ENCODE data around the gene CATSPERE. TPM values are rescaled to one million over a fixed set of nuclear protein-coding genes. Genes with fewer than 3 reads are reported as not detected.
"Not testable (repeated sequence)": the region's sequence is repeated elsewhere in the genome, so short reads cannot be mapped to it uniquely, and the experiment has no call there.

The CATSPERE gene
- total and polyA plus RNA-seq, 7 experiments from 2014 or later = 0.24 to 2.2 (median 1.0) TPM

DNA sequence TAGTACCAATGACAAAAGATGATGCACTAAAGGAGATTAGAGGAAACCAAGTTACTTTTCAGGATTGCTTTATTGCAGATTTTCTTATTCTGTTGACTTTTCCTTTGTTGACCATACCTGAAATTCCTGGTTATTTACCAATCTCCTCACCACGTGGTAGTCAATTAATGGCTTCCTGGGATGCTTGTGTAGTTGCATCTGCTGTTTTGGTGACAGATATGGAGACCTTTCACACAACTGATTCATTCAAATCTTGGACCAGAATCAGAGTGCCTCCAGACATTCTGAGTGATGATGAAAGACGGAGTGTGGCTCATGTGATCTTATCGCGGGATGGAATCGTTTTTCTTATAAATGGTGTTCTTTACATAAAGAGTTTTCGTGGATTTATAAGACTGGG, 91.3 kb downstream of the CATSPERE start:
- POLR2A ChIA-PET = no interaction called here
- H3K27ac ChIP-seq (ENCODE audit: low read depth, low read length) = no peak overlapping the region
- Mint-ChIP-seq H3K4me3 (no peak overlapping the region), H3K36me3 (peaks cover 0 to 12% (median 0%) of the 10 kb centered on the region in 5 donors), H3K27ac (no peak overlapping the region), H3K9me3 (peaks cover 0 to 51% (median 17%) of the 10 kb centered on the region in 11 donors), H3K27me3 (no peaks in the 10 kb centered on the region), H3K4me1 (no peaks in the 10 kb centered on the region)
- DNase-seq = no peak
- intact Hi-C loops (cut with micrococcal nuclease) = no loop called here
- no peaks in the 10 kb centered on the region for H3K4me1 ChIP-seq (ENCODE audit: control insufficient read depth in 2 of 2, insufficient read depth in 2 of 2, low read length in 2 of 2)
- no peaks in the 10 kb centered on the region for H3K36me3 ChIP-seq (ENCODE audit: control insufficient read depth in 2 of 3, insufficient read depth in 3 of 3, low read length in 3 of 3)
- no peaks in the 10 kb centered on the region for H3K27me3 ChIP-seq (ENCODE audit: control insufficient read depth in 2 of 2, insufficient read depth in 2 of 2, low read length in 2 of 2)
- CTCF ChIA-PET = no interaction called here
- ATAC-seq = no peak
- H3K9me3 ChIP-seq (ENCODE audit: control insufficient read depth in 2 of 3, low read length in 3 of 3) = no peaks in the 10 kb centered on the region
- no peak overlapping the region for H3K4me3 ChIP-seq (ENCODE audit: low read length)

DNA sequence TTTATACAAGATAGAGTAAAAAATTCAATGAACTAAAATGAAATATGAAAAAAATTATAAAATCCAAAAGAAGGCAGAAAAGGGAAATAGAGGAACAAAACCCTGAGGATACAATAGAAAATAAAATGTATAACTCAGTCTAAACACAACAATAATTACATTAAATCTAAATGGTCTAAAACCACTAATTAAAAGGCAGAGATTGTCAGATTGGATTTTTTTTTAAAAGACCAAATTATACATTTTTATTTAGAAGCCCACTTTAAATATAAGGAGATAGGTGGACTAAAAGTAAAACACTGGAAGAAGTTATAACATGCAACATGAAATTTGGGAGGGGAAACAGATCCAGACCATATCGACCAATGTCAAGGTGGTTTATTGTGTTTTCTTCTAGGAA, 95.2 kb downstream of the CATSPERE start:
- Histone ChIP-seq H3K27me3 (ENCODE audit: control insufficient read depth in 2 of 2, insufficient read depth in 2 of 2, low read length in 2 of 2) (no peaks in the 10 kb centered on the region), H3K9me3 (ENCODE audit: control insufficient read depth in 2 of 3, low read length in 3 of 3) (no peaks in the 10 kb centered on the region), H3K36me3 (ENCODE audit: control insufficient read depth in 2 of 3, insufficient read depth in 3 of 3, low read length in 3 of 3) (no peaks in the 10 kb centered on the region), H3K27ac (ENCODE audit: low read depth, low read length) (no peak overlapping the region), H3K4me3 (ENCODE audit: low read length) (no peak overlapping the region), H3K4me1 (ENCODE audit: control insufficient read depth in 2 of 2, insufficient read depth in 2 of 2, low read length in 2 of 2) (no peaks in the 10 kb centered on the region)
- Mint-ChIP-seq H3K27ac (no peak overlapping the region), H3K36me3 (peaks cover 0 to 18% (median 8%) of the 10 kb centered on the region in 5 donors), H3K4me3 (no peak overlapping the region), H3K9me3 (peaks cover 1 to 56% (median 11%) of the 10 kb centered on the region in 11 donors), H3K4me1 (no peaks in the 10 kb centered on the region), H3K27me3 (no peaks in the 10 kb centered on the region)
- ATAC-seq (no peak), DNase-seq (no peak)
- intact Hi-C loops (cut with micrococcal nuclease) = no loop called here
- ChIA-PET POLR2A (no interaction called here), CTCF (no interaction called here)

GRCh38 chr1:244557565-244557964, 96.5 kb downstream of the CATSPERE start:
- peaks cover 0 to 18% (median 5%) of the 10 kb centered on the region in 5 donors for H3K36me3 Mint-ChIP-seq
- no peak overlapping the region for H3K4me3 Mint-ChIP-seq
- DNase-seq (no peak), ATAC-seq (no peak)
- Histone ChIP-seq H3K27ac (ENCODE audit: low read depth, low read length) (no peak overlapping the region), H3K4me1 (ENCODE audit: control insufficient read depth in 2 of 2, insufficient read depth in 2 of 2, low read length in 2 of 2) (no peaks in the 10 kb centered on the region), H3K9me3 (ENCODE audit: control insufficient read depth in 2 of 3, low read length in 3 of 3) (no peaks in the 10 kb centered on the region), H3K27me3 (ENCODE audit: control insufficient read depth in 2 of 2, insufficient read depth in 2 of 2, low read length in 2 of 2) (no peaks in the 10 kb centered on the region), H3K4me3 (ENCODE audit: low read length) (no peak overlapping the region), H3K36me3 (ENCODE audit: control insufficient read depth in 2 of 3, insufficient read depth in 3 of 3, low read length in 3 of 3) (no peaks in the 10 kb centered on the region)
- ChIA-PET CTCF (no interaction called here), POLR2A (no interaction called here)
- intact Hi-C loops (cut with micrococcal nuclease) = no loop called here
- no peaks in the 10 kb centered on the region for H3K27me3 Mint-ChIP-seq
- no peak overlapping the region for H3K27ac Mint-ChIP-seq
- H3K9me3 Mint-ChIP-seq = peaks cover under 1 to 52% (median 8%) of the 10 kb centered on the region in 11 donors
- H3K4me1 Mint-ChIP-seq = no peaks in the 10 kb centered on the region

GRCh38 chr1:244559561-244559960, 98.5 kb downstream of the CATSPERE start:
- intact Hi-C loops (cut with micrococcal nuclease) = no loop called here
- H3K36me3 ChIP-seq (ENCODE audit: control insufficient read depth in 2 of 3, insufficient read depth in 3 of 3, low read length in 3 of 3) = no peaks in the 10 kb centered on the region
- Mint-ChIP-seq H3K9me3 (peaks cover 0 to 56% (median 8%) of the 10 kb centered on the region in 11 donors), H3K4me3 (no peak overlapping the region), H3K27me3 (no peaks in the 10 kb centered on the region), H3K4me1 (no peaks in the 10 kb centered on the region), H3K36me3 (peaks cover 0 to 18% (median 5%) of the 10 kb centered on the region in 5 donors), H3K27ac (no peak overlapping the region)
- no peaks in the 10 kb centered on the region for H3K9me3 ChIP-seq (ENCODE audit: control insufficient read depth in 2 of 3, low read length in 3 of 3)
- DNase-seq = no peak
- ATAC-seq = no peak
- H3K4me3 ChIP-seq (ENCODE audit: low read length) = no peak overlapping the region
- H3K4me1 ChIP-seq (ENCODE audit: control insufficient read depth in 2 of 2, insufficient read depth in 2 of 2, low read length in 2 of 2) = no peaks in the 10 kb centered on the region
- H3K27ac ChIP-seq (ENCODE audit: low read depth, low read length) = no peak overlapping the region
- ChIA-PET CTCF (no interaction called here), POLR2A (no interaction called here)
- H3K27me3 ChIP-seq (ENCODE audit: control insufficient read depth in 2 of 2, insufficient read depth in 2 of 2, low read length in 2 of 2) = no peaks in the 10 kb centered on the region

DNA sequence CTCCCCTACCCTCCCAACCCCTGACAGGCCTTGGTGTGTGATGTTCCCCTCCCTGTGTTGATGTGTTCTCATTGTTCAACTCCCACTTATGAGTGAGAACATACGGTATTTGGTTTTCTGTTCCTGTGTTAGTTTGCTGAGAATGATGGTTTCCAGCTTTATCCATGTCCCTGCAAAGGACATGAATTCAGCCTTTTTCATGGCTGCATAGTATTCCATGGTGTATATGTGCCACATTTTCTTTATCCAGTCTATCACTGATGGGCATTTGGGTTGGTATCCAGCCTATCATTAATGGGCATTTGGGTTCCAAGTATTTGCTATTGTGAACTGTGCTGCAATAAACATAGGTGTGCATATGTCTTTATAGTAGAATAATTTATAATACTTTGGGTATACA, 101.8 kb downstream of the CATSPERE start:
- H3K9me3 ChIP-seq (ENCODE audit: control insufficient read depth in 2 of 3, low read length in 3 of 3); H3K4me1 Mint-ChIP-seq; H3K27me3 ChIP-seq (ENCODE audit: control insufficient read depth in 2 of 2, insufficient read depth in 2 of 2, low read length in 2 of 2); intact Hi-C loops (cut with micrococcal nuclease); H3K27ac ChIP-seq (ENCODE audit: low read depth, low read length); ATAC-seq; H3K36me3 ChIP-seq (ENCODE audit: control insufficient read depth in 2 of 3, insufficient read depth in 3 of 3, low read length in 3 of 3); CTCF ChIA-PET; H3K4me1 ChIP-seq (ENCODE audit: control insufficient read depth in 2 of 2, insufficient read depth in 2 of 2, low read length in 2 of 2); H3K4me3 Mint-ChIP-seq; H3K27me3 Mint-ChIP-seq; POLR2A ChIA-PET; H3K4me3 ChIP-seq (ENCODE audit: low read length); DNase-seq; H3K27ac Mint-ChIP-seq: not testable (repeated sequence)
- H3K9me3 Mint-ChIP-seq = peaks cover 0 to 25% (median 4%) of the 10 kb centered on the region in 11 donors
- H3K36me3 Mint-ChIP-seq = peaks cover 0 to 18% (median 5%) of the 10 kb centered on the region in 5 donors

DNA sequence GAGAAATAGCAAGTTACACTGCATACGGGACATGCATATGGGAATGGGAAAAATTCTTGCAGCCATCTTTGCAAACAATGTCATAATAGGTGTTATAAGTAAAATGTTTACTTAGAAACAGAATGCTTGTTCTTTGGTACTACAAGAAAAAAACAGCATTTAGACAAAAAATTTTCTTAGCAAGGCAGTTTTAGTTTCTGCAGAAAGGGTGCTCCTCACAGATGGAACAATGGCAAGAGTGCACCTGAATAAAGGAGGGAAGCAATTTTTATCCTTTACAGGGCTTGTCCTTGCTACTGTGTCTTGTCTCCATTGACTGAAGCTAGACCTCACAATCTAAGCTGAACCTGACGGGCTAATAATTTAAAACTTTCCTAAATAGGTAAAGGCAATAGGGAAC, 112.7 kb downstream of the CATSPERE start:
- ATAC-seq (no peak), DNase-seq (no peak)
- Histone ChIP-seq H3K27me3 (ENCODE audit: control insufficient read depth in 2 of 2, insufficient read depth in 2 of 2, low read length in 2 of 2) (no peaks in the 10 kb centered on the region), H3K9me3 (ENCODE audit: control insufficient read depth in 2 of 3, low read length in 3 of 3) (peaks cover 10 to 42% (median 11%) of the 10 kb centered on the region in 3 experiments), H3K4me3 (ENCODE audit: low read length) (no peak overlapping the region), H3K4me1 (ENCODE audit: control insufficient read depth in 2 of 2, insufficient read depth in 2 of 2, low read length in 2 of 2) (no peaks in the 10 kb centered on the region), H3K27ac (ENCODE audit: low read depth, low read length) (no peak overlapping the region), H3K36me3 (ENCODE audit: control insufficient read depth in 2 of 3, insufficient read depth in 3 of 3, low read length in 3 of 3) (no peaks in the 10 kb centered on the region)
- peaks cover 0 to 4% (median 0%) of the 10 kb centered on the region in 7 donors for H3K4me1 Mint-ChIP-seq
- H3K27ac Mint-ChIP-seq = no peak overlapping the region
- POLR2A ChIA-PET = no interaction called here
- H3K36me3 Mint-ChIP-seq = peaks cover 4 to 14% (median 8%) of the 10 kb centered on the region in 5 donors
- CTCF ChIA-PET = no interaction called here
- peaks cover 0 to 3% (median 0%) of the 10 kb centered on the region in 5 donors for H3K27me3 Mint-ChIP-seq
- H3K9me3 Mint-ChIP-seq = peaks cover 7 to 63% (median 26%) of the 10 kb centered on the region in 11 donors
- intact Hi-C loops (cut with micrococcal nuclease) = no loop called here
- no peak overlapping the region for H3K4me3 Mint-ChIP-seq

DNA sequence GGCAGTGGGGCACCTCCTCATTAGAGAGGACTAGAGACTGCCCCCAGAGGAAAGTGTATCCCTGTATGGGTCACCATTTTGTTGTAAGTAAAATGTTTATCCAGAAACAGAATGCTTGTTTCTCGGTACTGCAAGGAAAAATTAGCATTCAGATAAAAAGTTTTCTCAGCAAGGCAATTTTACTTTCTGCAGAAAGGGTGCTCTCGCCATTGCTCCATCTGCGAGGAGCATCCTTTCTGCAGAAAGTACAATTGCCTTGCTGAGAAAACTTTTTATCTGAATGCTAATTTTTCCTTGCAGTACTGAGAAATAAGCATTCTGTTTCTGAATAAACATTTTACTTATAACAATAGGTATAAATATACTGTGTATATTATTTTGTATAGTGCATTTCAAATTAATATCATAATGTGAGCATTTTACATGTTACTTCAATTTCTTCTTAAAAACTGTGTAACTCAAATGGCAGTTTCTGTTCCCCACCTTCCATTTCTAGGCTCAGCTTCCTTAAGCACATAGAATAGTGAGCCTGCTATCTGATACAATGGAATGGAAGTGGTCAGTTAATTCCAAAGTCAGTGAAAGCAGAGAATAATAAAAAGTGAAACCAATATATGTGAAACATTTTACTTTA, 115.3 kb downstream of the CATSPERE start:
- no peaks in the 10 kb centered on the region for H3K27me3 Mint-ChIP-seq
- Histone ChIP-seq H3K9me3 (ENCODE audit: control insufficient read depth in 2 of 3, low read length in 3 of 3) (peaks cover 10 to 42% (median 11%) of the 10 kb centered on the region in 3 experiments), H3K4me3 (ENCODE audit: low read length) (no peak overlapping the region), H3K27me3 (ENCODE audit: control insufficient read depth in 2 of 2, insufficient read depth in 2 of 2, low read length in 2 of 2) (no peaks in the 10 kb centered on the region), H3K27ac (ENCODE audit: low read depth, low read length) (no peak overlapping the region), H3K36me3 (ENCODE audit: control insufficient read depth in 2 of 3, insufficient read depth in 3 of 3, low read length in 3 of 3) (no peaks in the 10 kb centered on the region), H3K4me1 (ENCODE audit: control insufficient read depth in 2 of 2, insufficient read depth in 2 of 2, low read length in 2 of 2) (no peaks in the 10 kb centered on the region)
- ATAC-seq (no peak), DNase-seq (peak in 2 of 9 donors; percentile 3 to 6)
- intact Hi-C loops (cut with micrococcal nuclease) = no loop called here
- no peaks in the 10 kb centered on the region for H3K4me1 Mint-ChIP-seq
- H3K36me3 Mint-ChIP-seq = peaks cover 4 to 14% (median 9%) of the 10 kb centered on the region in 5 donors
- H3K4me3 Mint-ChIP-seq = no peak overlapping the region
- H3K9me3 Mint-ChIP-seq = peaks cover 10 to 76% (median 29%) of the 10 kb centered on the region in 11 donors
- ChIA-PET CTCF (no interaction called here), POLR2A (no interaction called here)
- H3K27ac Mint-ChIP-seq = no peak overlapping the region
